Fibroblast of skin of right quadriceps (primary cell): ENCODE data around the gene C8A.

Source experiments
- DNase-seq: peaks from one replicate; pipeline ENCODE4 v3.0.0-alpha.2; 2013

Gene C8A

DNA sequence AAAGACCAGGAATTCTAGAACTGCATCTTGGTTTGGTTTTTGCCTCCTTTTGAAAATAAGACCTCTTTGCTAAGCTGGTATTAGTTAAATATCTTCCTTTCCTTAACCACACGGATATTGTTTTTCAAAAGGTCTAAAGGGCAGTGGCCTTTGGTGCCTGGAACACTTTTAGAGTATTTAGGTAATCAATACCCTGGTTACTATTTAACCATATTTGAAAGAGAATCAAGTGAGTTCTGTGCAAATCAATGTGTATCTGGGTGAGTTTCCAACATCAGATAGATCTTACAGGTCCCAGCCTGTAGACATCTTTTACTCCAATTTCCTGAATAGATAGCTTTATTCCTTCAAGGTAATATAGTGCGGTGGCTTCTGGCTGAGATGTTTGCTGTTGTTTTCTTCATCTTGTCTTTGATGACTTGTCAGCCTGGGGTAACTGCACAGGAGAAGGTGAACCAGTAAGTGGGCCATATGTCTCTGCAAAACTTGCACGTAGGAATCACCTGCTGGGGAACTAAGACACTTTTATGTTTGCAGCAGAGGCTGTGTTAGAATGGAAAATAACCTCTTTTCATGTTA, at the start of gene C8A:
Gene C8A (plus strand): TSS at position 277 of the 579 bp plus-strand sequence. CDS start 105 bp downstream, at position 382.
- no peak for DNase-seq

DNA sequence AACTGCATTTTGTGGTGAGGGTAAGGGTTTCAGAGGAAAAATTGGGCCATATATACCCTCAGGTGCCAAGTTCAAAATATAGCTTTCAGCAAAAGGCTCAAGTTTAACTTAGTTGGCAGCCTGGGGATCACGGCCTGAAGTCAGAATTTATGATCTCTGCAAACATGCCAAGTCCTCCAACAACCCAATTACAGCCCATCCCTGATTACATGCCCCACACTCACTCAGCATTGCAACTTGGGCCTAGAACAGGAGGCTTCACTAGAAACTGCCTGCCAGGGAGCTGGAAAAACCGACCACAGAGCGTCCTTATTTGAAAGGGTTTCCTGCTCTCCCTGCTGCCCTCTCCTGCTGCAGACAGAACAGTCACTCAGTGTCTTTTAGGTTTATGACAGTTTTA, 47.8 kb upstream of the C8A start:
- peak; percentile 54 for DNase-seq

DNA sequence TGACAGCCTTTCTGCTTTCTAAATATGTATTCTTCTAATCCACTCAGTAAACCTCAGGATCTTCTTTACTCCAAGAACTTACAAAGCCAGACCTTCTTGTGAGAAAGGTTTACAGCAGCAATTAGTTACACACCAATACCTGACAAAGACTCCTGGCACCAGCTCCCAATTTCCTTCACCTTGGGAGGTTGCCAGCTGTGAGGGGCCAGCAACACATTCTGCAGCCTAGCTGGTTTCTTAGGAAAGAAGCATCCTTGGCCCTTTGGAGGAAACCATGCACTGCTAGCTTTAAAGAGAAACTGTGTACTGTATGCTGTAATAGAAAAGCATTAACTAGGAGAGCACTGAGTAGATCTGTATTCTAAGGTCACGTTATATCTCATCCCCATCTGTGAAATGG, 46.2 kb upstream of the C8A start:
- DNase-seq, result no peak

DNA sequence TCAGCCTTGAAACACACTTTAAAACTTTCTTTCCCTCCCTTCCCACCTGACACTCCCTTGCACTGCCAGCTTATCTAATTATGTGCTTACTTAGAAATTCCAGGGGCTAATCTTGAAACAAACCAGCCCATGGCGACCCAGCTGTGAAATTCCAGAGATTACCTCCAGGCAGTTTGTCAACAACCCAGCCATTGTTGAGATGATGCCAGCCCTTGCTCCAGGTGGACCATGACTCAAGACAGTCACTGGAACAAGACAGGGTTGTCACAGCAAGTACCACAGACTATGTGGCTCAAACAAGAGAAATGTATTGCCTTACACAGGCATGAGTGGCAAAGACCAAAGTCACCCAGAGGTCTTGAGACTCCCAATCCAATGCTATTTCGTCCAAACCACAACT, 43.3 kb upstream of the C8A start:
- no peak for DNase-seq

DNA sequence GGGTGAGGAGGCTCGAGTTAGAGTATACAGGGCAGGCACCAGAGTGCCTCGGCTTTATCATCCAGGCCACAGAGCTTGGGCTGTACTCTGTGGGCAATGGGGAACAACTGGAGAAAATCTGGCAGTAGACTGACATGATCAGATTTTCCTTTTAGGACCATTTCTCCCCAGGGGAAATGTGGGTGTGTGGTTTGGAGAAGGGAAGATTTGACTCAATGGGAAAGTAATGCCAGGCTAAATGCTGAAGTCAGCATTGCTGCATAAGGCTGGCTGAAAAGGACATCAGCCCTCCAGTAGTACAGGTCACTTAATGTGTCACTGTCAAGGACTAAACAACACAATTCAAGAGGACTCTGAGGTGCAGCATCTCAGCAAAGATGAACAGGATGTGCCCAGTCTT, 40.4 kb upstream of the C8A start:
- DNase-seq, result no peak

DNA sequence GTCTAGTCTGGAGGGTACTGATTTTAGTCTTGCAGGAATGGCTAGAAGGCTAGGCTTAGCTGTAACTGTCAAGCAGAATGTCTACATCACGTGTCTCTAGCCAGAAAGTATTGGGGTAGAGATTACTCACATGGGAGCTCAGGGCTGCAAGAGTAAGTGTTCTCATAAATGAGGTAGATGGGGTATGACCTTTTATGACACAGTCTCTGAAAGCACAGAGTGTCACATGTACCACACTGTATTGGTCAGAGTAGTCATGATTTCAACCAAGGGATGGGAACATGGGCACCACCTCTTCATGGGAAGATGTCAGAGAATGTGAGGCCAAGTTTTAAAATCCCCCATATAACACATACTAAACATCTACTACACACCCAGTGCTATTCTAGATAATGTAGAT, 38.3 kb upstream of the C8A start:
- DNase-seq, result no peak

DNA sequence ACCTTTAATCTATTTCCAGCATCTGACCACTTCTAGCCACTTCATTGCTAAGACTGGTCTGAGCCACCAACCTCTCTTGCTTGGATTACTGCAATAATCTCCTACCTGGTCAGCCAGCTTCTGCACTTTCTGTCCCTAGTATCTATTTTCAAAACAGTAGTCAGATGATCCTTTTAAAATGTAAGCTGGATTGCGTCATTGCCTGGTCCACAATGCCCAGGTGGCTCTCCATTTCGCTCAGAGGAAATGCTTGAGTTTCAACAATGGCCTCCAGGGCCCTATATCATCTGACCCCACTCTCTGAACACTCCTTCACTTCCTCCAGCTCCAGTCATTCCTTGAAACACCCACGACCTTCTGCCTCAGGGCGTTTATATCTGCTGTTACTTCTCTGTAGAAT, 37.7 kb upstream of the C8A start:
- DNase-seq, result no peak

DNA sequence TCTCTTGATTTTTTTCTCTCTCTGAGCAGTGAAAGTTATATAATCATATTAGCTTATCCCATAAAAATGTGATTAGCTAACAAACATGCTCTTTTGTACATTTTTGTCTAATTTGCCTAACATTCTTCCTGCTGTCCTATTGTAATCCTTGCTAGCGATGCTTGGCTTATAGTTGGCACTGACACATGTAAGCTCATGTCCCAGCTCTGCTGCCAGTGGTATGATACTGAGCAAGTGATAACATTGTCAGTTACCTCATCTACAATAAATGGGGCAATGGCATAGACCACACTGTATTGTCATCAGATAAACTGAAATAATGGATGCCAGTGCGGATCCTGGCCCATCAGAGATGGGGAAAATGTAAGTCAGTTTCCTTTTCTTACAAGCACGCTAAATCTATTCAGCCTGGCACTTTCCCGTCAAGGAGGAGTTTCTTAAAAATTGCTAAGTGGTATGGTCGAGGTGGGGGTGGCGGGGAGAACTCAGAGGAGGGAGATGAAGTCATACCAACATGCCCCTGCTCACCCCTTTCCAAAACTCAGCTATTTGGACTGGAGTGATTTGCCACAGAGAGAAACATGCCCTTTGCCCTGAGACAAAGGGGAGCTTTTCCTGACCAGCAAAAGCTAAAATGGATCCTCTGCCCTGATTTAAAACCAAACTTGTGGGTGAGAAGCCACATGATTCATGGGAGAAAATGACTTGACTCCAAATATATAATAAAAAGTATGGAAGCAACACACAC, 36.7 kb upstream of the C8A start:
- no peak for DNase-seq

DNA sequence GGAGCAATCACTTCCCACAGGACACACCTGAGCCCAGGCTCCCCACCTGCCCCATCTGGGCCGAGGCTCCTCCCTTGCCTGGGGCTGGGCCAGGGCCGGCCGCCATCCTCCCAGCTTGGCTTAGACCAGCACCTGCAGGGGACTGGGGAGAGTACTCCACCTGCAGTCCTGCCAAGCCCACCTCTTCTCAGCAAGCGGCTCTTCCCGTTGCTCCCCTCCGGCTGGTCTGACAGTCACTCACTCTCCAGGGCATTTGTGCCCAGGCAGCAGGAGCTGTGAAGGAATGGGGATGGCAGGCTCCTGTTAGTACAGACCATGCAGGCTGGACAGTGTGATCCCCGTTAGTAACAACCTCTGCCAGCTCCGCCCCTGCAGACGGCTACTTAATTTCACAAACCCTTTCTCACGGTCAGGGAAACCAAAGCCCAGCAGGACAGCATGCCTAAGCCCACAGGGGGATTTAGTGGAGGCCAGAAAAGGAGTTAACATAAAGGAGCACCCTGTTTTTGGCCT, 35.2 kb upstream of the C8A start, which contains the start of gene FYB2:
Gene FYB2 (minus strand): TSS at position 18 of the 513 bp plus-strand sequence. CDS start 114 bp downstream, outside the sequence.
- DNase-seq, result no peak

DNA sequence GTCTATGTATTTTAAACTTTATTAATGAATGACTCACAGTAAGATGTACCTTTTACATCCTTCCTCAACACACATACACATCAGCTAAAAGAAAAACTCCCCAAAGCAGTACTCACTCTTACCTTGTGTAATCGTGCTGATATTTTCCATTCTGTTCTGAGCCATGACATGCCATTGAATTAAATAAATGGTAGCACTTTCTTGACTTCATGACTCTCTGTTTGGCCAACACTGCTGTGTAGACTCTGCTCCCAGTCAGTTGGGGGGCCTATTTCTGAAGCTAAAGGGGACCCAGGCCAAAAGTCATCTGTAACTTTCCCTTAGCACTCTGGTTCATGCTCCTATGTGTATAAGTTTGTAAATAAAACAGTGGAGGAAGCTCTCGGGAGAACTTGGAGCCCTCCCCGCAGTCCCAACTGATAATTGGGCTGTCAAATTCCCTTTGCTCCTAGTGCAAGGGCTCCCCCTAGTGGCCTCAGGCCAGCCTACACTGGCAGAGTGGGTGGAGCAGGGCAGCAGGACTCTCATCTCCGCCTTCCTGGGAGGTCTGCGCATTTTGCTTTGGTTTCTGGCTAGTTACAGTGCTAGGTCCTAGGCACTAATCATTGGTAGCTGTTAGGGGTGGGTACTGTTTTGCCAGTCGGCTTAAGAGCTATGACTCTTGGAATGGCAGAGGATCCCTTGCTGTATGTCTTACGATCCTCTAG, 33.7 kb upstream of the C8A start:
- peak; percentile 75 for DNase-seq

DNA sequence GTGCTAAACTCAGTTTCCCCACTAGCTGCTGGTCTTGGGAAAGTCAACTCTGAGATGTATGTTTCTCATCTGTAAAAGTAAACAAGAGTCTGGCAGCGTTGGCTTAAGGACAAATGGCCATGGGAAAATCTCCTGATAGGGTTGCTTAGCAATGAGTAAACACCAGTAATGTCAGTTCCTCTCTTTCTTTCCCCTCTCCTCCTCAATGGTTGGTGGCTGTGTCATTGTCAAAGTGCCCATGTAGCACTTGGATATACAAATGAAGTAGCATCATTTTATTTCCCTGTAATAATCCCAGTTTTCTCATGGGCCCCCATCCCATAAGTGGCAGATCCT, 33.2 kb upstream of the C8A start:
- no peak for DNase-seq

DNA sequence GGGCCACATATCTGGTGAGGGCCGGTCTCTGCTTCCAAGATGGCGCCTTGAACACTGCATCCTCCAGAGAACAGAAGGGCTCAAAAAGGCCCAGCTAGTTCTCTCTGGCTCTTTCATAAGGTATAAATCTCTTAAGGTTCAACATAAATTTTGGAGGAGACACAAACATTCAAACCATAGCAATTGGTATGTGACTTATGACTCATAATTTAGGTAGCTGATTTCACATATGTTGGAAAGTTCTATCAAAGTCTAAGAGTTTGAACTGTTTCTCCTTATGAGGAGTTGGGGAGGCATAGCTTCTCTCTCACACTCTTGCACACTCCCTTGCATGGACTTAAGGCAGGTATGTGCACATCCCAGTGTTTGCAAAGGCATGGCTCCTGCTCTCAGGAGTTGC, 30.3 kb upstream of the C8A start:
- peak; percentile 58 for DNase-seq

DNA sequence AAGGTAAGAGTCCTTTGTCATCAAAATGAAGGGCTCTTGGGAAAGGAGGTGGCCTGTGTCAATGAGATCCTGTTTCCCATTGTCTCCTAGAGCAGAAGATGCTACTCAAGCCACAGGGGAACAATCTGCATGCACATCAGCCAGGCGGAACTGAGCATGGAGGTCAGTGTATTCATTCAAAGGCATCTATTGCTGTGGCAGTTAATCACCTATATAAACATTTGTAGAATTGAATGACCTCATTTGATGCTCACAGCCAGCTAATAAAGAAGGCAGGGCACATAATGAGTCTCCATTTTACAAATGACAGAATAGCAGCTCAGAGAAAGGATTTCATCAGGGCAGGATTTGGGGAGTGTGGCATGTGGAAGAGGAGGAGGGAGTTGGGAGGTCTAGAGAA, 29.7 kb upstream of the C8A start:
- DNase-seq, result no peak

DNA sequence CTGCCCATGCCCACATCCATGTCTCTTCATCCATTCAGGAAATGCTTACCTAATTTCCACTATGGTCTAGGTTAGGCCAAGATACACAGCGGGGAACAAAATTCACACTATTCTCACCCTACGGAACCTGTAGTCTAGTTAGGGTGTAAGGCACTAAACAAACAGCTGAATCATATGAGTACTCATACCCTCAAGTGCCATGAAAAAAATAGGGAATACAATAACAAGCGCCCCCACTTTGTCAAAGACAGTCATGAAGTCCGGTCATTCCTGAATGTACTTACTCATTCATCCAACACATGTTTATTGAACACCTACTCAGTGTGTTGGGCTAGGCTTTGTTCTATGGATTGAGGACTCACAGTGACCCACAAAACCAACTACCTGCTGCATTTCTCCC, 29.2 kb upstream of the C8A start:
- DNase-seq, result no peak

DNA sequence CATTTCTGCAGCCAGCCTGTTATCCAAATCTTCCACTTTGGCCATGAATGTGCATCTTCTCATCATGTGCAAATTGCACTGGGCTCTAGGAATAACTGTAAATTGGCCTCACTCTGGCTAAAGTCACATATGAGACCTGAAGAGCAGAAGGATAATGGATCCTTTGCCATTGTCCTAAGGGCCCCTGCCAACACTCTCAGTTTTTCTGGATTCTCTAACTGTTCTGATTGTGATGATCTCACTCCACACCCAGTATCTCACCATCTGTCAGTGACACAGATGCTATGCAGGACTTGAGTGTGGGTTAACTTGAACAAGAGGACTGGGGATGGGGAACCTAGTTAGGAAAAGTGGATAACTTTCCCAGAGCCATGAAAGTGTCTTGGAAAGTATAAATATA, 26.9 kb upstream of the C8A start:
- no peak for DNase-seq

DNA sequence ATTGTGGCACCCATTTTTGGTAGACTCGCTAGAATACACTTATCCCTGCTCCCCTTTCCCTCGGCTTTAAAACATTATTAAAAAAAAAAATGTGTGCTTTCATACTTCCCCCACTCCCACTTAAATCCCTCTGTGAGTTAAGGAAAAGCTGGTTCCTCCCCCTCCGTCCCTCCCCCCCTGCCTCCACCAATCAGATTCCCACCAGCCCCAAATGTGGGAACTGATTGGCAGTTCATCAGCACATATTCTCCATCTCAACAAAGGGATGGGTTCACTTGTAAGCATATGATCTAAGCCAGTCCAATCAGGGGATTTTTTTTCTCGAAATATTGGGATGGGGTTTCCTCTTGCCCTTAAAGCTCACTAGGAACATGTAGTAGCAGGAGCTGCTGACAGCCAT, 24.5 kb upstream of the C8A start:
- DNase-seq, result no peak

DNA sequence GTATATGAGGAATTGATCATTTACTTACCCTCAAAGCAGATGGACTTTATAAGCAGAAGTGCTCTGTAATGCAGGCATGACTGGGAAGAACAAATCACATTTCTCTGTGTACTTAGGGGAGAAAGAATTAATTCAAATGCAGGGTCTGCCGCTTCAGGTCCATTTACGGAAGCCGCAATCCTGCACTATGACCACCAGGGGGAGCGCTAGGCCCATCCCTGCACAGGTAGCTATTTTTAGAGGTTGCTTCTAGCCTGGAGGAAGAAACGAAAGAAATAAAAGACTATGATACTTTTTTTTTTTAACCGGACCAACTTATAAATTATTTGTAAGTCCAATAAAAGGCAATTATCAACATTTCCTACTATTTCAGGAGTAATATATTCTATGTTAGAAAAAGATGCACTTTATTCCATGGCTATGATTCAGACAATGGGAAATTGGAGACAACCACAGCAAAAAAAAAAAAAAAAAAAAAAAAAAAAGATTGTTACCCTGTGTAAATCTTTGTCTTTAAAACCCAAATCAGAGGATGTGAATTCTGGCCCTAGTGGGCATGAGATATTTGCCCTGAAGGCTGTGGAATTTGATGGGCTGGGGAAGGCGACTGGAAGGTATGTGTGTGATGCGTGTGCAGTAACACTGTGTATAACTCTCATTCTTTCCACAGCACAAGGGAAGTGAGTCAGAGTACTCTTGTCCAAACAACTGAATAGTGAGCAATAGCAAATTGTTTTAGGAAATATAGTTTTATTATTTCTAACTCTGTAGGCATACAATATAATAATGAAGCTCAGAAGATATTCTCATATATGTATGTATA, 22.5 kb upstream of the C8A start:
- peak; percentile 95 for DNase-seq

DNA sequence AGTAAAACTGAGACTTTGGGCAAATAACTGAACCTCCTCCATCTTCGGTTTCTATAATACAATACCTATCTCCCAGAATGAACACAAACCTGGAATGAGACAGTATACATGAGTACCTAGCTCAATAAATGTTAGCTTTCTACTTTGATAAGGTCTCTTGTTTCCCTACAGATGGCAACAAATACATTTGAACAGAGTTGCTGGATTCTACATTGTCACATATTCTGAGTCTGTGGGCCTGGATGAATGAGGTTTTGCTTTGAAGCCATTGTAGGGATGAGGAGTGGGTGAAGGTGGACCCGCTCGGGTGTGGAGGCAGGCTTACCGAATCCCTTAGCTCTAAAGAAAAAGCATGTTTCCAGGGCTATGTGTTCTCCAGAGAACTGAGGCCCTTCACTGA, 21.5 kb upstream of the C8A start:
- DNase-seq, result no peak

DNA sequence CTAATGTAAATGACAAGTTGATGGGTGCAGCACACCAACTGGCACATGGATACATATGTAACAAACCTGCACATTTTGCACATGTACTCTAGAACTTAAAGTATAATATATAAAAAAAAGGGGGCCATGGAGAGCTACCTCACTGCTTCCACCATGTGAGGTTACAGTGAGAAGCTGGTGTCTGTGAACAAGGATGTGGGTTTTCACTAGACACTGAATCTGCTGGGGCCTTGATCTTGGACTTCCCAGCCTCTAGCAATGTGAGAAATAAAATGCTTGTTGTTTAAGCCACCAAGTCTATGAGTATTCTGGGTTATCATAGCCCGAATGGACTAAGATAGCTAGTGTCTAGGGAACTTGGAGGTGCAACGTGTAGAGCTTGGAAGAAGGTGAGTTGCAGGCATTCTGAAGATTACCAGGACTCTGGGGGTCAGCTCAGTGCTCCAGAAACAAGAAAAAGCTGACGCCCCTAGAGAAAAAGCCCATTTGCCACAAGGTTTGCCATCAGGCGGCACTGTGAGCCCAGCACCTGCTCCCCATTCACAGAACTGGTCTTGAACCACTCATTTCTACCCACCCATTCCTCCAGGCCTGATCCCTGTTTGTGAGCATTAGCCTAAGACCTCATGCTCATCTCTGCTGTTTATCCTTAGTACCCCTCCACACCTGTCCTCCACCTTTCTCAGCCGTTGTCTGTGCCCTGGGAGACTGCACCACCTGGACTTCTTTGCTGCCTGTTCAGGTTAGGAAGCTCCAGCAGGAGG, 20.3 kb upstream of the C8A start:
- DNase-seq, result no peak

DNA sequence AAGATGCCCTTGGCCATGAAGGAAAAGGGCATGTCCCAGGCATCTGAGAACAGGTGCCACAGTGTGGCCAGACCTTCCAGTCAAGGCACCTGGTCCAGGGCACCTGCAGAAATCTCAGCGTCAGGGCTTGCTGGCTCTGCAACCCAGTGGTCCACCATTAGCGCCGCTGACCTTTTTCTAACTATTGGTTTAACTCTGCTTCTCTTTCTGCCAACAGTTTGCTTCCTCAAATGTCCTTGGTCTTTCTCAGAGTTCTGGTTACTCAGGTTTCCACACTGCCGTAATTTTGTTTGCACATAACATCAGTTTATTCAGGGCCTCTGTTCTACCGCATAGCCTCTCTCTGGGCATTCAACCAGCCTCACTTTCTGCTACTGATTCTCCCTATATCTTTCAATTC, 18.9 kb upstream of the C8A start:
- no peak for DNase-seq

DNA sequence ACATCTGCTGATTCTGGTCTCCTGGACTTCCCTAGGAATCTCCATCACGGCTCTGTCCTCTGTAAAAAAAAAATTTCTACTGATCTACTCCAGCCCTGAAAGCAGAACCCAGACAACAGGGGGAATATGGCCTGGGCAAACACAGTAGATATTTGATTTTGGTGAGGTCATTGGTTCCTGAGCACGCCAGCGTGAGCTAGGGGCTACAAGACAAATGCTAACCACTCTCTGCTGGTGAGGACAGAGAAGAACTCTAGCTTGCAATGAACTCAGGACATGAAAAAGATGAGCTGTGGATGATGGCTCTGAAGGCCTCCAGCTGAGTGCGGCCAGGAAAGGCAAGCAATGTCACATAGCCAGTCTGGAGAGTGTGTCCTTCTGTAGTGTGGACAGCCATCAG, 18.2 kb upstream of the C8A start:
- DNase-seq, result no peak

DNA sequence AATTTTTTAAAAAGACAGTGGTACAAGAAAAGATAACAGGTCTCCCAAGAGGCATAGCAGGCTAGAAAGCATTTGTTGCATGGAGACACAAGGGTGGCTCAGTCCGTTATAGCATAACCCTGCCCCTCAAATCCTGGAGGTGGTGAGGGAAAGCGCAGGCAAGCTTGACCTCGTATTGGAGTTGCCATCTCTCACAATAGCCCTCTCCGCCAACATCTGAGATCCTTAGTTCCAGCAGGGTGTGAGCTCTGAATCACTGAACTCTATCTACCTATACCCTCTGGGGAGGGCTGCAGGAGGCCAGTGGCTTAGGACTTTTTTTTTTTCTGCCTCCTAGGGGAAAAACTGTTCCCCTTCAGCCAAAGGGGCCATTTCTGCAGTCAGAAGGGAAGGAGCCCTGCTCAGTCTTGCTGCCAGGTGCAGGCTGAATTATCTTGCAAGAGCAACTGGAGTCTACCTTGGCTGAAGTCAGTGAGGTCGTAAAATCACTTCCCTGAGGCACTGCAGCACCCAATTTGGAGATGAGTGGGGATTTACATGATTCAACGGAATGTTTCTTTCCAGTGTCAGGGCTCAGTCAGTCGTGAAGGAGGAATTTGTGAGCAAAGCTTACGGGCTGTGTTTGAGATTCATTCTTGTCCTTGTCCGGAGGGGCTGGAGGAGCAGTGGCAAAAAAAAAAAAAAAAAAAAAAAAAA, 17.2 kb upstream of the C8A start:
- DNase-seq, result peak; percentile 47
